Stomach (tissue), 4 donors: ENCODE results near the gene GRAMD1A.

Experiments
- POLR2A ChIP-seq, 4 donors: fragments of 450-650 bp; IDR thresholded peaks; one replicate each; pipeline ENCODE4 v1.6.1; 2016; ENCODE audit warnings: antibody characterized with exemption in 4 of 4, control low read depth in 2 of 4, mild to moderate bottlenecking in 1 of 4, moderate library complexity in 1 of 4
- POLR2AphosphoS5 ChIP-seq, 3 donors: sonication (generic); formaldehyde crosslinking; IDR thresholded peaks; one replicate each; pipeline ENCODE4 v1.6.1; 2016; ENCODE audit warnings: antibody characterized with exemption in 3 of 3
- TF ChIP-seq, protein P1 (sequence below), 7 experiments: fragments of 450-650 bp in 4 of 7; fragments of 200-600 bp in 3 of 7; sonication (generic) in 3 of 7; IDR thresholded peaks; one replicate each; pipeline ENCODE4 v1.5.1; 2016 to 2019; ENCODE audit warnings: antibody characterized with exemption in 7 of 7, control low read depth in 2 of 7, mild to moderate bottlenecking in 1 of 7

DNA sequence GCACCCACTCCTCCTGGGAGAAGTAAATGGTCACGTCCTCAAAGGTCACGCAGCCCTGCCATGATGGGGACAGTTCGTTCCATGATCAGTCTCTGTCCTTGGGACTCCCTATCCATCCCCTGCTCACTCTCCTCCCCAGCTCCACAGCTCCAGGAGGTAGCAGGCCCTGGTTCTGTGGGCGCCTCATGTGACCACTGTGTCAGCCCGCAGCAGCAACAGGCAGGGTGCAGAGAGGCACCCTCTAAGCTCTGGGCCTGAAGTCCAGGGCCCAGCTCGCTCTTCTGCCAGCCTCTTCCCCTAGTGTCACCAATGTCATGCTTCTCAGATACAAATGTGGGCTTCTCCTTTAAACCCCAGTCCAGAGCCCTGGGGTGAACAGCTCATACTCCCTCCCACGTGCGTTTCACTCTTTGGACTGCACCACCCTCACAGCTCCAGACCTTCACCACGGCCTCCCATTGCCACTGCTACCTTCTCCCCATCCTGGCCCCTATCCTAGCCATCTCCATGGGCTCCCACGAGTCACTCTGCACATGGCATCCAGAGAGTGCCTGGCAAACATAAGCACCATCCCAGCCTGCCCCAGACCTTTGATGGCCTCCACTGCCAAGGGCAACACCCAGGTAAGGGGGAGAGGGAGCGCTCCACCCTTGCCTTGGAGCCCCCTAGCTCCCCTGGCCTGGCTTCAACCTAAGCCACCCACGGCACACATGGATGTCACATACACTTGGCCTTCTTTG lies 39.0 kb upstream of the GRAMD1A start:
- TF ChIP-seq, protein P1, sequence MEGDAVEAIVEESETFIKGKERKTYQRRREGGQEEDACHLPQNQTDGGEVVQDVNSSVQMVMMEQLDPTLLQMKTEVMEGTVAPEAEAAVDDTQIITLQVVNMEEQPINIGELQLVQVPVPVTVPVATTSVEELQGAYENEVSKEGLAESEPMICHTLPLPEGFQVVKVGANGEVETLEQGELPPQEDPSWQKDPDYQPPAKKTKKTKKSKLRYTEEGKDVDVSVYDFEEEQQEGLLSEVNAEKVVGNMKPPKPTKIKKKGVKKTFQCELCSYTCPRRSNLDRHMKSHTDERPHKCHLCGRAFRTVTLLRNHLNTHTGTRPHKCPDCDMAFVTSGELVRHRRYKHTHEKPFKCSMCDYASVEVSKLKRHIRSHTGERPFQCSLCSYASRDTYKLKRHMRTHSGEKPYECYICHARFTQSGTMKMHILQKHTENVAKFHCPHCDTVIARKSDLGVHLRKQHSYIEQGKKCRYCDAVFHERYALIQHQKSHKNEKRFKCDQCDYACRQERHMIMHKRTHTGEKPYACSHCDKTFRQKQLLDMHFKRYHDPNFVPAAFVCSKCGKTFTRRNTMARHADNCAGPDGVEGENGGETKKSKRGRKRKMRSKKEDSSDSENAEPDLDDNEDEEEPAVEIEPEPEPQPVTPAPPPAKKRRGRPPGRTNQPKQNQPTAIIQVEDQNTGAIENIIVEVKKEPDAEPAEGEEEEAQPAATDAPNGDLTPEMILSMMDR (IDR thresholded peaks at IDR 0.05) = no peak
- TF ChIP-seq POLR2AphosphoS5 (IDR thresholded peaks at IDR 0.05) (no peak), POLR2A (IDR thresholded peaks at IDR 0.05) (no peak)
